WTC11 (cell line): ENCODE results near the gene NPTX1. TPM values are rescaled to one million over a fixed set of nuclear protein-coding genes. Genes with fewer than 3 reads are reported as not detected.
A peak's percentile ranks its signal among the peaks of the same experiment; 100 is the strongest.

Experiments
- ATAC-seq: fragments of 200-7000 bp; cut with Tn5 transposase; 2 replicates; pipeline ENCODE4 v1.10.0; 2021; ENCODE audit warnings: mild to moderate bottlenecking, moderate library complexity
- CTCF ChIA-PET: fragments of 300-600 bp; sonication (Branson Sonifier 250); formaldehyde crosslinking; loops from one replicate; lab custom pipeline; 2021; ENCODE audit warnings: antibody characterized with exemption; lab: Charles Lee
- POLR2A ChIA-PET: fragments of 350-600 bp; sonication (Branson Sonifier 250); formaldehyde crosslinking; loops from one replicate; lab custom pipeline; 2021; ENCODE audit warnings: antibody characterized with exemption; lab: Charles Lee
- DNase-seq: peaks from one replicate; pipeline ENCODE4 v3.0.0; 2021; ENCODE audit warnings: low spot score
- H3K27ac Mint-ChIP-seq: 2 replicates; pipeline ENCODE4 v1.8.0; 2021; ENCODE audit warnings: mixed read lengths
- H3K27me3 Mint-ChIP-seq: 2 replicates; pipeline ENCODE4 v1.8.0; 2021; ENCODE audit warnings: low read depth, mild to moderate bottlenecking, moderate library complexity, mixed read lengths
- H3K36me3 Mint-ChIP-seq: 2 replicates; pipeline ENCODE4 v1.8.0; 2021; ENCODE audit warnings: mixed read lengths
- H3K4me1 Mint-ChIP-seq: 2 replicates; pipeline ENCODE4 v1.8.0; 2022; ENCODE audit warnings: mixed read lengths
- H3K4me3 Mint-ChIP-seq: 2 replicates; pipeline ENCODE4 v1.8.0; 2021; ENCODE audit warnings: mild to moderate bottlenecking, moderate library complexity, mixed read lengths
- H3K9me3 Mint-ChIP-seq: 2 replicates; pipeline ENCODE4 v1.8.0; 2021; ENCODE audit warnings: mixed read lengths
- AFF4 ChIP-seq: sonication (generic); formaldehyde crosslinking; IDR thresholded peaks from 2 replicates; pipeline ENCODE4 v1.8.1; 2023; ENCODE audit warnings: mild to moderate bottlenecking, missing genetic modification reagents, borderline replicate concordance
- CREM ChIP-seq: sonication (generic); formaldehyde crosslinking; IDR thresholded peaks from 2 replicates; pipeline ENCODE4 v1.8.1; 2022; ENCODE audit warnings: mild to moderate bottlenecking, missing genetic modification reagents, moderate library complexity
- E2F4 ChIP-seq: sonication (generic); formaldehyde crosslinking; IDR thresholded peaks from 2 replicates; pipeline ENCODE4 v1.8.1; 2022; ENCODE audit warnings: low read depth, mild to moderate bottlenecking, moderate library complexity, missing genetic modification reagents, borderline replicate concordance
- ERG ChIP-seq: fragments of 250-450 bp; sonication (Bioruptor Pico); IDR thresholded peaks from 2 replicates; pipeline ENCODE4 v1.8.0; 2021; ENCODE audit warnings: mild to moderate bottlenecking
- ESRRA ChIP-seq: sonication (generic); formaldehyde crosslinking; IDR thresholded peaks from 2 replicates; pipeline ENCODE4 v1.8.1; 2022; ENCODE audit warnings: mild to moderate bottlenecking, missing genetic modification reagents, borderline replicate concordance
- ETV6 ChIP-seq: sonication (generic); formaldehyde crosslinking; IDR thresholded peaks from 2 replicates; pipeline ENCODE4 v1.8.1; 2022; ENCODE audit warnings: mild to moderate bottlenecking, missing genetic modification reagents
- FOXP4 ChIP-seq: sonication (generic); formaldehyde crosslinking; IDR thresholded peaks from 2 replicates; pipeline ENCODE4 v1.8.0; 2022; ENCODE audit warnings: mild to moderate bottlenecking, missing genetic modification reagents
- GTF2I ChIP-seq: fragments of 250-450 bp; sonication (Bioruptor Pico); conservative IDR thresholded peaks from 2 replicates; pipeline ENCODE4 v1.4.0; 2021; ENCODE audit warnings: mild to moderate bottlenecking
- MYBL2 ChIP-seq: sonication (generic); formaldehyde crosslinking; IDR thresholded peaks from 2 replicates; pipeline ENCODE4 v1.8.1; 2023; ENCODE audit warnings: mild to moderate bottlenecking, moderate library complexity, missing genetic modification reagents
- NFATC4 ChIP-seq: fragments of 250-450 bp; sonication (Bioruptor Pico); IDR thresholded peaks from 2 replicates; pipeline ENCODE4 v1.9.0; 2021; ENCODE audit warnings: mild to moderate bottlenecking
- NFYB ChIP-seq: sonication (generic); formaldehyde crosslinking; conservative IDR thresholded peaks from 2 replicates; pipeline ENCODE4 v1.8.0; 2022; ENCODE audit warnings: low read depth, missing genetic modification reagents
- SMAD3 ChIP-seq: sonication (generic); formaldehyde crosslinking; IDR thresholded peaks from 2 replicates; pipeline ENCODE4 v1.8.0; 2022; ENCODE audit warnings: missing genetic modification reagents, mild to moderate bottlenecking, borderline replicate concordance
- SP1 ChIP-seq: sonication (generic); formaldehyde crosslinking; conservative IDR thresholded peaks from 2 replicates; pipeline ENCODE4 v1.8.1; 2022; ENCODE audit warnings: missing genetic modification reagents
- TEAD1 ChIP-seq: sonication (generic); formaldehyde crosslinking; IDR thresholded peaks from 2 replicates; pipeline ENCODE4 v1.8.0; 2022; ENCODE audit warnings: mild to moderate bottlenecking, missing genetic modification reagents
- TEAD4 ChIP-seq: sonication (generic); formaldehyde crosslinking; IDR thresholded peaks from 2 replicates; pipeline ENCODE4 v1.8.0; 2022; ENCODE audit warnings: mild to moderate bottlenecking, missing genetic modification reagents
- ZBTB43 ChIP-seq: sonication (generic); formaldehyde crosslinking; IDR thresholded peaks from 2 replicates; pipeline ENCODE4 v1.8.1; 2023; ENCODE audit warnings: mild to moderate bottlenecking, missing genetic modification reagents
- ZMAT4 ChIP-seq: fragments of 250-450 bp; sonication (Bioruptor Pico); IDR thresholded peaks from 2 replicates; pipeline ENCODE4 v1.9.0; 2021; ENCODE audit warnings: mild to moderate bottlenecking
- ZNF138 ChIP-seq: sonication (generic); formaldehyde crosslinking; conservative IDR thresholded peaks from 2 replicates; pipeline ENCODE4 v1.8.1; 2022; ENCODE audit warnings: mild to moderate bottlenecking, moderate library complexity, missing genetic modification reagents
- ZNF416 ChIP-seq: fragments of 250-450 bp; sonication (Bioruptor Pico); IDR thresholded peaks from 2 replicates; pipeline ENCODE4 v1.9.0; 2021; ENCODE audit warnings: mild to moderate bottlenecking, inconsistent platforms
- ZNF532 ChIP-seq: fragments of 250-450 bp; sonication (Bioruptor Pico); IDR thresholded peaks from 2 replicates; pipeline ENCODE4 v1.9.0; 2021; ENCODE audit warnings: mild to moderate bottlenecking, borderline replicate concordance
- total RNA-seq: library from RNA; stranded (reverse); gene quantifications from 3 replicates; pipeline ENCODE4 v1.2.3, GENCODE V29; 2021

Gene NPTX1
- total RNA-seq, 1 experiment from 2014 or later: 15.1 TPM

GRCh38 chr17:80499560-80499959 lies 23.2 kb upstream of the NPTX1 start:
- Mint-ChIP-seq H3K4me1 (peaks cover 4% of the 10 kb centered on the region), H3K36me3 (no peaks in the 10 kb centered on the region), H3K27me3 (no peaks in the 10 kb centered on the region), H3K27ac (0 out of 2 replicates have a peak overlapping the region, but pooled peaks have one; percentile 17), H3K4me3 (no peak overlapping the region), H3K9me3 (no peaks in the 10 kb centered on the region)
- ChIA-PET CTCF (interaction anchor here (0.6 to 1.4 kb wide), 3 partner anchors 22 to 72 kb away, joined by 4 read pairs; no protein-coding TSS in a partner anchor), POLR2A (no interaction called here)
- ATAC-seq: no peak
- no peak for TF ChIP-seq ZNF532
- no peak for TF ChIP-seq ZNF416 (CRISPR knock-in tag)
- no peak for TF ChIP-seq ZNF138 (CRISPR knock-in tag)
- no peak for TF ChIP-seq E2F4
- no peak for TF ChIP-seq AFF4 (CRISPR knock-in tag)
- TF ChIP-seq ESRRA: no peak
- TF ChIP-seq GTF2I (CRISPR knock-in tag): no peak
- TF ChIP-seq ERG (CRISPR knock-in tag): no peak
- no peak for DNase-seq

GRCh38 chr17:80498920-80499410 lies 22.6 kb upstream of the NPTX1 start:
- no peak overlapping the region for H3K4me3 Mint-ChIP-seq
- no peaks in the 10 kb centered on the region for H3K36me3 Mint-ChIP-seq
- ChIA-PET CTCF (interaction anchor here (0.6 to 1.4 kb wide), 6 partner anchors 13 to 83 kb away, joined by 3 to 7 read pairs (median 4); no protein-coding TSS in a partner anchor), POLR2A (no interaction called here)
- no peaks in the 10 kb centered on the region for H3K27me3 Mint-ChIP-seq
- ATAC-seq: no peak
- peaks cover 4% of the 10 kb centered on the region for H3K4me1 Mint-ChIP-seq
- H3K27ac Mint-ChIP-seq: no peak overlapping the region
- no peaks in the 10 kb centered on the region for H3K9me3 Mint-ChIP-seq
- no peak for DNase-seq
- TF ChIP-seq ETV6 (CRISPR knock-in tag) (no peak), ZBTB43 (CRISPR knock-in tag) (no peak), TEAD4 (no peak), ZMAT4 (no peak), TEAD1 (no peak), CREM (no peak), ZNF416 (CRISPR knock-in tag) (no peak), FOXP4 (CRISPR knock-in tag) (no peak), NFATC4 (no peak), SP1 (CRISPR knock-in tag) (no peak), SMAD3 (CRISPR knock-in tag) (no peak), NFYB (CRISPR knock-in tag) (no peak), MYBL2 (CRISPR knock-in tag) (no peak)
